Epithelial cell of proximal tubule (primary cell): ENCODE data around the gene HSPA12A. TPM values are rescaled to one million over a fixed set of nuclear protein-coding genes. Genes with fewer than 3 reads are reported as not detected.

Experiments
- DNase-seq: peaks from one replicate; pipeline ENCODE4 v3.0.0-alpha.2; 2011; ENCODE audit warnings: low read depth
- H3K4me3 ChIP-seq: 2 replicates; pipeline ENCODE4 v1.5.1; 2011; ENCODE audit warnings: low read depth, mild to moderate bottlenecking, low read length
- CTCF ChIP-seq: conservative IDR thresholded peaks from 2 replicates; pipeline ENCODE4 v1.5.1; 2012; ENCODE audit warnings: low read depth, mild to moderate bottlenecking, low read length
- total RNA-seq: library from RNA; depleted of rRNA; stranded (reverse); fragments of >200 nt; gene quantifications from 2 replicates; pipeline ENCODE4 v1.2.3, GENCODE V29; 2015

Gene HSPA12A
- total RNA-seq, 1 donor from 2014 or later = 13.0 TPM

GRCh38 chr10:116679351-116679750 is 63.0 kb downstream of the HSPA12A start:
- no peak for TF ChIP-seq CTCF
- no peak overlapping the region for H3K4me3 ChIP-seq
- no peak for DNase-seq

- no peak for TF ChIP-seq CTCF
- no peak for DNase-seq
- no peak overlapping the region for H3K4me3 ChIP-seq
Observed at GRCh38 chr10:116676633-116677032, 65.7 kb downstream of the HSPA12A start.

DNA sequence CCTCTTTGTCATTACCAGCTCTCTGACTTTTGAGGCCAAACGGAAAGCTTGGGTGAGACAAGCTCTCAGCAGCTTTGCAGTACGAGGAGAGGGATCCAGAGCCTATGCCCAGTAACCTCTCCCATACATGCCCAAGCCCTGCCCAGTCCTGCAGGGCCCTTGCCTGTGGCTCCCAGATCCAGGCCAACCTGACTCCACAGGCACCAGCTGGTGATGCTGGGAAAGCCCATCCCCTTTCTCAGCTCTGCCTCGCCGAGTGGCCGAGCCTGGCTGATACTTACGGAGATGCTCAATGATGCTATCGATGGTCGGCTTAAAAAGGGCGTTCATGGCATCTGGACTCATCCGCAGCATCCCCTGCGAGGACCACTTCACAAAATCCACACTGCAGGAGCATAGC is 66.2 kb downstream of the HSPA12A start:
- TF ChIP-seq CTCF = no peak
- no peak overlapping the region for H3K4me3 ChIP-seq
- DNase-seq = no peak

DNA sequence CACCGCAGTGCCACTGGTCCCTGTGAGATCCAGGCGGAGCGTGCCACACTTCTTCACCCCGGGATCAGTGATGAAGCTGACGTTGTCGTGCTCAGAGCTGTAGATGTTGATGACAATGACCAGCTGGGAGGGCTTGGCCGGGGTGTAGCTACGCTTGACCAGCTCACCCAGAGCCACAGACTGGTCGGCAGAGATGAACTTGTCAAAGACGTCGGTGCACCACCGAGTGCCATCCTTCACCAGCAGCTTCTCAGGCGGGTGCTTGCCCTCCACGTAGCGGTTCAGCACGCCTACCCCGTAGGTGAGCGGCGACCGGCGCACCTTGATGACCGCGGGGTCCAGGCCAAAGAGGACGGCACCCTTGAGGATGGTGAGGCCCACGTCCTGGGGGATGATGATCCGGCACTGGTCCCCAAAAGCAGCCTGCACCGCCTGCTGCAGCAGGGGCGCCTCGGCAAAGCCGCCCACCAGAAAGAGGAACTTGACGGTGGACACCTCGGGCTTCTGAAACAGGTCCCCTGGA is 67.4 kb downstream of the HSPA12A start:
- no peak for TF ChIP-seq CTCF

GRCh38 chr10:116673866-116674265 is 68.5 kb downstream of the HSPA12A start:
- DNase-seq = no peak
- no peak overlapping the region for H3K4me3 ChIP-seq

More for the DNA sequence above, 67.4 kb downstream of the HSPA12A start:
- DNase-seq = no peak
- no peak overlapping the region for H3K4me3 ChIP-seq

GRCh38 chr10:116672891-116673290 is 69.5 kb downstream of the HSPA12A start:
- TF ChIP-seq CTCF = no peak
- no peak for DNase-seq
- H3K4me3 ChIP-seq = no peak overlapping the region

More at GRCh38 chr10:116673866-116674265, 68.5 kb downstream of the HSPA12A start:
- no peak for TF ChIP-seq CTCF

DNA sequence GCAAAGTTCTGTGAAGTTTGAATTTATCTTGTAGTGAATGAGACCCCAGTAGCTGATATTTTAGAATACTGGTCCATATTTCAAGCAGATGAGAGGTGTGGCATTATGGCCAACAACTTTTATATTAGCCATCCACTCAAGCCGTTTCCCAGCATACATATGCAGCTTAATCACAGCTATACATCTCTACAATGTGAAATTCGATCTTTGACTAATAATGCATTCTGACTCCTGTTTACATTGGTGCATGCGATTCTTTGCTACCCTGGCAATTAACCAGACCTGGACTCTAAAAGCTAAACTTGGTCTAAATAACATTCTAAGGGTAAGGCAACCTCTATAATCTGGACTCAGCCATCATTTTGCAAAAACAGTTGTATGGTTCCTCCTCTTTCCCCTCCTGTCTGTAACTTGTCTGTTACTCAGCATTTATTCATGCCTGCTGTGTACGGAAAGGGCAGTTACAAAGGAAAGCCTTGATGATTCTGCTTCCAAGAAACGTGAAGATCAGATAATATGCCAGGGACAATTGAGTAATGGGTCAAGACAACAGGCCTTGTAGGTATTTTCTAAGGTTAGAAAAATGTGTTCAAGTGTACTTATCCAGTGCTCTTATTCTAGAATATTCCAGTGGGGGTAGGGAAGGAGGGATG is 71.0 kb downstream of the HSPA12A start:
- DNase-seq = no peak
- H3K4me3 ChIP-seq = no peak overlapping the region
- TF ChIP-seq CTCF = no peak
